Heart right ventricle (tissue), 16 donors: ENCODE results near the gene ADGRL3. TPM values are rescaled to one million over a fixed set of nuclear protein-coding genes. Genes with fewer than 3 reads are reported as not detected.
A peak's percentile ranks its signal among the peaks of the same experiment; 100 is the strongest.

Experiments used
- ATAC-seq, 8 donors: fragments of 200-7000 bp; cut with Tn5 transposase; one replicate each; pipeline ENCODE4 v1.9.1; 2020; ENCODE audit warnings: mild to moderate bottlenecking in 8 of 8, moderate library complexity in 8 of 8, moderate number of reproducible peaks in 1 of 8
- DNase-seq, 2 donors: peaks; one replicate each; pipeline ENCODE4 v3.0.0-alpha.2; 2020
- H3K27ac ChIP-seq, 10 donors: fragments of 200-600 bp; sonication (generic) in 2 of 10; one replicate each; pipeline versions ENCODE4 v1.5.0 to v1.8.0; 2020 to 2022; ENCODE audit warnings: mild to moderate bottlenecking in 3 of 10
- H3K27me3 ChIP-seq, 7 donors: fragments of 200-600 bp; one replicate each; pipeline ENCODE4 v1.8.0; 2021 to 2022; ENCODE audit warnings: mild to moderate bottlenecking in 2 of 7
- H3K36me3 ChIP-seq, 9 donors: fragments of 200-600 bp; sonication (generic) in 1 of 9; one replicate each; pipeline versions ENCODE4 v1.5.0 to v1.8.0; 2020 to 2022; ENCODE audit warnings: mild to moderate bottlenecking in 2 of 9
- H3K4me1 ChIP-seq, 9 donors: fragments of 200-600 bp; sonication (generic) in 1 of 9; one replicate each; pipeline versions ENCODE4 v1.5.0 to v1.8.0; 2020 to 2022; ENCODE audit warnings: mild to moderate bottlenecking in 4 of 9
- H3K4me3 ChIP-seq, 10 donors: fragments of 200-600 bp; sonication (generic) in 2 of 10; one replicate each; pipeline versions ENCODE4 v1.5.0 to v1.8.0; 2020 to 2022; ENCODE audit warnings: mild to moderate bottlenecking in 7 of 10, moderate library complexity in 2 of 10
- H3K9me3 ChIP-seq, 11 donors: fragments of 200-600 bp in 10 of 11; sonication (generic) in 2 of 11; one replicate each; pipeline versions ENCODE4 v1.5.0 to v1.8.0; 2013 to 2022; ENCODE audit warnings: mild to moderate bottlenecking in 2 of 11, control low read depth in 1 of 11, moderate library complexity in 1 of 11
- CTCF ChIP-seq, 9 donors: fragments of 200-600 bp; sonication (generic) in 2 of 9; IDR thresholded peaks; one replicate each; pipeline versions ENCODE4 v1.5.0 to v1.8.0; 2021 to 2022; ENCODE audit warnings: antibody characterized with exemption in 9 of 9, mild to moderate bottlenecking in 5 of 9, moderate library complexity in 1 of 9
- WGBS, 2 donors: extraction: QIAGEN DNeasy Blood & Tissue Kit; methylation state at CpG; one replicate each; pipeline ENCODE4 v1.1.7; 2013; ENCODE audit warnings: inconsistent platforms in 1 of 2; 5-methylcytosine and 5-hydroxymethylcytosine counted together
- intact Hi-C, 10 donors: fragments of 100-400 bp; cut with DNase I; formaldehyde crosslinking; loops; one replicate each; pipeline versions ENCODE4 v1.11.1 to v1.14.2; 2022
- polyA plus RNA-seq, 2 donors: library from polyadenylated mRNA; stranded (reverse); fragments of 200-250 nt; gene quantifications; one replicate each; pipeline ENCODE4 v1.2.3, GENCODE V29; 2013
- total RNA-seq, 10 donors: library from RNA; stranded (reverse); fragmentation: NEBNext Ultra II Directional in 3 of 10; extraction: Animal tissue kit (Norgen Biotek cat#: 25700) in 3 of 10; gene quantifications; one replicate each; pipeline versions ENCODE4 v1.2.1 to v1.2.4, GENCODE V29; 2021 to 2023
- donor health status: Arrhythmogenic right ventricular cardiomyopathy.
- donor health status: ischemic (EF 13 %, LVEDD 7.1; RV severe dilation, severe dysfunction).
- donor health status: healthy with polysubstance abuse.
- donor health status: DM: no; HTN: yes; CAD: no.
- donor health status: DM: no; HTN: no; CAD: no.
- donor health status: ischemic (EF 25% LVEDD 6.9; RV normal size, moderate dysfunction).
- donor health status: ischemic (EF 25% LVEDD 5.7; RV mildly dilated, moderate dysfunction).
- donor health status: healthy.
- donor health status: DM: yes; HTN: yes; CAD: no.
- donor health status: Ischemic cardiomyopathy.
- donor health status: ischemic (EF 35%, LVEDD 5.7; RV mildly dilated, moderate dysfunction).
- donor health status: nonischemic (EF 11% LVEDD 7.7; RV severe dilation, severe dysfunction).
- donor health status: DM: yes; HTN: yes; CAD: no.
- donor health status: PGD.
- donor health status: ischemic (EF 29% LVEDD 5.4; RV normal size, mild dysfunction).
- donor health status: nonischemic (EF 23%, LVEDD 6.1; RV moderate dilation, normal function).

Gene ADGRL3
- total and polyA plus RNA-seq, 12 donors: 0.36 to 20.9 (median 4.6) TPM

DNA sequence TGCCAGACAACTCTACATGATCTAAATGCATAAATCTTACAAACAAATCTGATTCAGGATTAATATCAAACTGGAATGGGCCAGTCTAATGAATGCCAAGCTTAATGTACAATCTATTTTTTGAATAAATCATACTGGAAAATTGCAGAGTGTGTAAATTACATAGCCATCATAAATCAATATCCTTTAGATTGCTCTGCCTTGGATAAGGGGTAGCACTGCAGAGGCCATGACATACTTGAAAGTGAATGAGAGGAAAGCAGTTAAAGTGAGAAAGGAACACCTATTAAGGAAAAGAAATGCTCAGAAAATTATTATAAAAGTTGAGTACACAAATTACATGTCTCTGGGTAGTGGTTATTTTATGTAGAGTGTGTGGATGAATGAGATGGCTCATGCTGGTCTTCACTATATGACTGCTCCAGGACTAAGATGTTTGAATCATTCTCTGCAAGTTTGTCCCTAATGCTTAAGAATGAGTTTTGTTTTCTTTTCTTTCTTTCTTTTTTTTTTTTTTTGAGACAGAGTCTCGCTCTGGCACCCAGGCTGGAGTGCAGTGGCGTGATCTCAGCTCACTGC is 100.2 kb downstream of the ADGRL3 start:
- intact Hi-C loops: no loop called here
- no peaks in the 10 kb centered on the region for H3K9me3 ChIP-seq
- H3K27me3 ChIP-seq: no peaks in the 10 kb centered on the region
- no peak for TF ChIP-seq CTCF (IDR thresholded peaks at IDR 0.05)
- DNase-seq (no peak), ATAC-seq (no peak)
- H3K36me3 ChIP-seq: no peaks in the 10 kb centered on the region
- H3K27ac ChIP-seq: no peak overlapping the region
- no peak overlapping the region for H3K4me3 ChIP-seq
- no peaks in the 10 kb centered on the region for H3K4me1 ChIP-seq
- WGBS, 2 donors: 81 to 100% methylated on average over 2 of the region's 2 CpGs

GRCh38 chr4:61301271-61301670 is 101.1 kb downstream of the ADGRL3 start:
- TF ChIP-seq CTCF (IDR thresholded peaks at IDR 0.05): no peak
- Histone ChIP-seq H3K4me3 (no peak overlapping the region), H3K36me3 (no peaks in the 10 kb centered on the region), H3K27me3 (no peaks in the 10 kb centered on the region), H3K9me3 (no peaks in the 10 kb centered on the region), H3K27ac (no peak overlapping the region), H3K4me1 (no peaks in the 10 kb centered on the region)
- 61 to 73% methylated on average over 3 of the region's 3 CpGs for WGBS, 2 donors
- intact Hi-C loops: no loop called here
- ATAC-seq (peak in 1 of 8 donors; percentile 28), DNase-seq (no peak)

- DNase-seq (no peak), ATAC-seq (peak in 6 of 8 donors; percentile 31 to 73 (median 50))
- no peaks in the 10 kb centered on the region for H3K9me3 ChIP-seq
- H3K4me1 ChIP-seq: no peaks in the 10 kb centered on the region
- no peaks in the 10 kb centered on the region for H3K27me3 ChIP-seq
- no peaks in the 10 kb centered on the region for H3K36me3 ChIP-seq
- no peak overlapping the region for H3K4me3 ChIP-seq
- intact Hi-C loops: no loop called here
- WGBS, 2 donors: 89 to 95% methylated on average over 2 of the region's 2 CpGs
- TF ChIP-seq CTCF (IDR thresholded peaks at IDR 0.05): no peak
- H3K27ac ChIP-seq: peak overlapping the region in 1 of 10 donors; percentile 31
Measured at GRCh38 chr4:61308033-61308432, 107.9 kb downstream of the ADGRL3 start.

GRCh38 chr4:61309616-61310015 is 109.5 kb downstream of the ADGRL3 start:
- intact Hi-C loops: no loop called here
- 94 to 96% methylated on average over 1 of the region's 1 CpG for WGBS, 2 donors
- Histone ChIP-seq H3K36me3 (no peaks in the 10 kb centered on the region), H3K4me1 (no peaks in the 10 kb centered on the region), H3K4me3 (no peak overlapping the region), H3K27me3 (no peaks in the 10 kb centered on the region), H3K9me3 (no peaks in the 10 kb centered on the region), H3K27ac (no peak overlapping the region)
- TF ChIP-seq CTCF (IDR thresholded peaks at IDR 0.05): no peak
- DNase-seq: no peak
- no peak for ATAC-seq
